Stimulated activated CD4-positive, alpha-beta T cell treated with anti-CD3 and anti-CD28 coated beads, Interleukin-1b, Interleukin-23, amount 100 ng/mL, for 4 hours (primary cell): Measurements from ENCODE around the gene SNX17.

Experiments
- DNase-seq, 2 donors: peaks; one replicate each; pipeline ENCODE4 v3.0.0-alpha.2; 2020; ENCODE audit warnings: low read depth in 2 of 2

Gene SNX17

GRCh38 chr2:27363933-27364332 is 6.5 kb upstream of the SNX17 start:
- DNase-seq, result no peak

GRCh38 chr2:27369471-27370025 is 868 bp upstream of the SNX17 start:
- DNase-seq, result no peak

- peak in 1 of 2 donors; percentile 29 for DNase-seq
These were observed 602 bp downstream of the SNX17 start for GRCh38 chr2:27370816-27371620.

- no peak for DNase-seq
These were observed 2.5 kb downstream of the SNX17 start for GRCh38 chr2:27372937-27373336.

GRCh38 chr2:27373567-27373966 is 3.2 kb downstream of the SNX17 start:
- no peak for DNase-seq

GRCh38 chr2:27375513-27376099 is 5.2 kb downstream of the SNX17 start:
- DNase-seq, result no peak

GRCh38 chr2:27376151-27376865 is 5.9 kb downstream of the SNX17 start:
- DNase-seq, result no peak

- no peak for DNase-seq
These were observed 6.6 kb downstream of the SNX17 start for GRCh38 chr2:27376866-27377617.

- no peak for DNase-seq
These were observed 7.2 kb downstream of the SNX17 start for GRCh38 chr2:27377618-27378095.

GRCh38 chr2:27378096-27378808 is 7.8 kb downstream of the SNX17 start:
- DNase-seq, result no peak

GRCh38 chr2:27378809-27379290 is 8.4 kb downstream of the SNX17 start:
- no peak for DNase-seq

GRCh38 chr2:27379383-27379835 is 9.0 kb downstream of the SNX17 start:
- DNase-seq, result no peak

GRCh38 chr2:27379836-27380625 is 9.6 kb downstream of the SNX17 start:
- no peak for DNase-seq

- DNase-seq, result peak; percentile 81 to 83
These were observed 10.5 kb downstream of the SNX17 start, which contains the start of gene ZNF513 for GRCh38 chr2:27380626-27381545. TSS of gene ZNF513 (minus strand) at chr2:27380734. CDS start at chr2:27380526, 208 bp downstream.

- DNase-seq, result no peak
These were observed 11.3 kb downstream of the SNX17 start for GRCh38 chr2:27381577-27382181.

GRCh38 chr2:27390822-27391679 is 20.6 kb downstream of the SNX17 start:
- no peak for DNase-seq

GRCh38 chr2:27393225-27393624 is 22.8 kb downstream of the SNX17 start:
- DNase-seq, result no peak
